HS-27A (cell line): ENCODE measurements around the gene MYCL.
A peak's percentile ranks its signal among the peaks of the same experiment; 100 is the strongest.
"Not testable (repeated sequence)": the region's sequence is repeated elsewhere in the genome, so short reads cannot be mapped to it uniquely, and the experiment has no call there.

Experiments used
- DNase-seq: peaks from one replicate; pipeline ENCODE4 v3.0.0-alpha.2; 2012; ENCODE audit warnings: low read depth, missing footprints

Gene MYCL

GRCh38 chr1:39917825-39918224 lies 16.1 kb upstream of the MYCL start:
- DNase-seq = no peak

- no peak for DNase-seq
Measured at GRCh38 chr1:39915499-39916129, 13.9 kb upstream of the MYCL start.

- not testable (repeated sequence) for DNase-seq
Measured at GRCh38 chr1:39913136-39913535, 11.4 kb upstream of the MYCL start.

- DNase-seq = no peak
Measured at GRCh38 chr1:39910263-39910662, 8.5 kb upstream of the MYCL start.

- DNase-seq = no peak
Measured at GRCh38 chr1:39908534-39908933, 6.8 kb upstream of the MYCL start.

- no peak for DNase-seq
Measured at GRCh38 chr1:39907528-39908453, 6.1 kb upstream of the MYCL start.

- no peak for DNase-seq
Measured at GRCh38 chr1:39905172-39905571, 3.5 kb upstream of the MYCL start.

GRCh38 chr1:39902460-39902807 lies 717 bp upstream of the MYCL start:
- DNase-seq = no peak

GRCh38 chr1:39901464-39901713 lies 328 bp downstream of the MYCL start:
- DNase-seq = no peak

GRCh38 chr1:39900662-39901463 lies 854 bp downstream of the MYCL start:
- no peak for DNase-seq

- no peak for DNase-seq
Measured at GRCh38 chr1:39899611-39900538, 1.8 kb downstream of the MYCL start.

GRCh38 chr1:39898648-39899603 lies 2.8 kb downstream of the MYCL start:
- DNase-seq = no peak

GRCh38 chr1:39898191-39898590 lies 3.5 kb downstream of the MYCL start:
- DNase-seq = no peak

GRCh38 chr1:39896909-39897685 lies 4.6 kb downstream of the MYCL start:
- no peak for DNase-seq

- DNase-seq = no peak
Measured at GRCh38 chr1:39895731-39896480, 5.8 kb downstream of the MYCL start.

- no peak for DNase-seq
Measured at GRCh38 chr1:39894884-39895495, 6.7 kb downstream of the MYCL start.

- peak; percentile 69 for DNase-seq
Measured at GRCh38 chr1:39892601-39893595, 8.8 kb downstream of the MYCL start.
